HG03460 (cell line): ENCODE data around the gene MYH15.
"Not testable (repeated sequence)": the region's sequence is repeated elsewhere in the genome, so short reads cannot be mapped to it uniquely, and the experiment has no call there.

ENCODE experiments used
- ATAC-seq: cut with Tn5 transposase; IDR thresholded peaks from one replicate; pipeline ENCODE4 v1.9.1; 2021; ENCODE audit not compliant: unreplicated experiment

MYH15 gene

GRCh38 chr3:108391917-108392593 lies 118.3 kb downstream of the MYH15 start:
- no peak for ATAC-seq

GRCh38 chr3:108389372-108389771 lies 121.0 kb downstream of the MYH15 start:
- no peak for ATAC-seq

DNA sequence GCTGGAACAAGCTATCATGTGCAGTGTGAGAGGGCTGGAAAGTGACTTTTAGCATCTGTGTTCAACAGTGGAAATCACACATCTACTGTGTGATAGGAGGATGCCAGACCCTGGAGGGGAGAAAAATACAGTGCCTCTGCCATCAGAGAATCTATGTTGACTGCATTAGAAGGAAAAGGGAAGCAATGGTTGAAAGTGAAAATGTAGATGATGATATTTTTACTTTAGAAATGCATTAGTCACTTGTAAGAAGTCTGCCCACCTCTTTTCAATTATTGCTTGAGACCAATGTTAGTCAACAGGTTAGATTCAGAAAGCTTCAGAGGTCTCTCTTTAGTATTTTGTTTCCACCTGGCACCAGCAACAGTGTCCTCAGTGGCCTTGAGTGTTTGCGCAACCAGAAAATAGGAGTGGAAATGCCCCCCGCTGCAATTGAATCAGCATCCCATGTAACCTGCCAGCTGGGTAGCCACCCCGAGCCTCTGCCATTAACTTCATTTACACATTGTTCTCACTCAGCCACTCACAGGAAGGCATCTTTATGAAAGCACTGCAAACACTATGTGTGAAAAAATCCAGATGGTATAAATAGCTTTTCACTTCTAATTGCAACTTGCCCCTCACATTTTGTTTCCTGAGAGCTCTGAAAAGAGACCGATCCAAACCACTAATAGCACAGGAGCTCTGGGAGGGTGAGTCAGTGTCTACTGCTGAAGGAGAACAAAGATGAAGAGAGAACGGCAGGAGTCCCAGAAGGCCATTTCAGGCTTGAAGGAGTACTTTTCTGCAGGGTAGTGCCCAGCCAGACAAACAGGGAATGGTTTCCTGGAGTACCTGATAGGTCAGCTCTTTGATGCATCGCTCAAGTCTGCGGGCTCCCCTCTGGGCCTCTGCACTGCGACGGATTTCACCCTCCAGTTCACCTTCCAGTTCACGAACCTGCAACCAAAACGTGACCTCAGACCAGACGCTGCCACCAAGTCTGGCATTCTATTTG lies 122.0 kb downstream of the MYH15 start:
- ATAC-seq: peak; percentile 74

- ATAC-seq: no peak
Measured at GRCh38 chr3:108387063-108387462, 123.3 kb downstream of the MYH15 start.

DNA sequence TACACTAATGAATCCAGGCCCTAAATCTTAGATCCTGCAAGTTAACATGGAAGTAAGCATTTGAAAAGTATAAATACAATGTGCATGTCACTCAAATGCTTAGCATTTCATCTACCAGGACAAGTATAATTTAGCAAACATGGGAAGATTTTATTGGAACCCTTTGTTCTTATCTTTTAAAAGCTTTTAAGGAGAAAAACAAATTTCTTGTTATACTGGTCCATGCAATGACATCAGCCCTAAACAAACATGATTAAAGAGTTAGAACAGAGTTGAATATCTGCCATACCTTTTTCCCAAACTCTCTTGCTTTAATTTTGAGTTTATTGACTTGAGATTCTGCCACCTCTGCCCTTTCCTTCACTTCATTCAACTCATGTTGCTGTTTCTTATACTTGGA lies 127.1 kb downstream of the MYH15 start:
- no peak for ATAC-seq

DNA sequence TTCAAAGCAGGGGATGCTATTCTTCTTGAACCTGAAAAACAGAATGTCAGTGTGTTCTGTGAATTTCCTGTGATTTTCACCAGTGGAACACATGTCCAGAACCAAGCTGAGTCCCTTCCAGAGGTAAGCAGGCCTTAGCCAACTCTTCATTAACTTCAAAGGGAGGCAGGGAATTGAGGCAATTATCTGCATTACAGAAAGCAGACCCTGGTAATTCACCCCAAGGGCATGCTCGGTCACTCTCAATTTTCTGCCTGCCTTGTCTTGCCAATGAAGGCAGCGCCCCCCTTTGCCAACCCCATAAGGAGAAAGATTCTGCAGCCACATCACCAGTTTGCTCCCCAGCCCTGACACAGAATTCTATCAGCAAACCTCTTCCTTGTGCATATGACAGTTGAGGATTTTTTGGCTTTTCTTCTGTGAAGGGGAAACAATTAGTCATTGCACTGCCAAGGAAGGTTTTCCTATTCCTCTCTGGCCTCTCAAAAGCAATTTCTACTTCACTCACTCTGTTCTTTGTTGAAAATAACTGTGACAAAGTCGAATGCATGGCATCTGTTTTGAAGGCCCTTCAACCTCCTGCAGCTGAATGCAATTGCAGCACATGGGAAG lies 128.8 kb downstream of the MYH15 start:
- ATAC-seq: no peak

GRCh38 chr3:108380128-108380795 lies 130.1 kb downstream of the MYH15 start:
- ATAC-seq: no peak

GRCh38 chr3:108378952-108379342 lies 131.4 kb downstream of the MYH15 start:
- ATAC-seq: not testable (repeated sequence)

DNA sequence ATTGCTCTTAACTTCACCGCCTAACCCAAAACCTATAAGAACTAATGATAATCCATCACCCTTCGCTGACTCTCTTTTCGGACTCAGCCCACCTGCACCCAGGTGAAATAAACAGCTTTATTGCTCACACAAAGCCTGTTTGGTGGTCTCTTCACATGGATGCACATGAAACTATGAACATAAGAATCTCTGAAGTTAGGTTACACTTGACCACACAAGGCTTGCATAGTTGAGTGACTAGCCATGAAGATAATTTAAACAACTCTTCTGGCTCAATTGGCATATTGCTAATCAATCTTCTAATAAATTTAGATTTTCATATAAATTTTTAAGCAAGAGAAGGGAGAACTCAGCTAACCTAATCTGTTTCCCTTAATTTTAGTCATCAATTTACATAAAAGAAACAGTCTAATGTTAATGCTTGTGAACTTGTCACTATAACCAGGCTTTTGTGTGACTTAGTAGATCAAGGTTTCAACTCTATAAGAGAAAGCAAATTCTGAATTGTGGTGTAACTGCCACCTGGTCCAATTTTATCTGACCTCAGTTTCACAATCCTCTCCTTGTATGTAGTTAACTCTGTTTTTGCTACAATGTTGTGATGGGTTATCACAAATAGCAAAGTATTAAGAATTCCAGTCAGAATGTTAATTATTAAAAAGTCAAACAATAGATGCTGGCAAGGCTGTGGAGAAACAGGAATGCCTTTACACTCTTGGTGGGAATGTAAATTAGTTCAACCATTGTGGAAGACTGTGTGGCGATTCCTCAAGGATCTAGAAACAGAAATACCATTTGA lies 132.0 kb downstream of the MYH15 start:
- no peak for ATAC-seq

- ATAC-seq: no peak
Measured at GRCh38 chr3:108377384-108377783, 133.0 kb downstream of the MYH15 start.

GRCh38 chr3:108376026-108376425 lies 134.4 kb downstream of the MYH15 start:
- no peak for ATAC-seq

- no peak for ATAC-seq
Measured at GRCh38 chr3:108359011-108359410, 151.4 kb downstream of the MYH15 start.

DNA sequence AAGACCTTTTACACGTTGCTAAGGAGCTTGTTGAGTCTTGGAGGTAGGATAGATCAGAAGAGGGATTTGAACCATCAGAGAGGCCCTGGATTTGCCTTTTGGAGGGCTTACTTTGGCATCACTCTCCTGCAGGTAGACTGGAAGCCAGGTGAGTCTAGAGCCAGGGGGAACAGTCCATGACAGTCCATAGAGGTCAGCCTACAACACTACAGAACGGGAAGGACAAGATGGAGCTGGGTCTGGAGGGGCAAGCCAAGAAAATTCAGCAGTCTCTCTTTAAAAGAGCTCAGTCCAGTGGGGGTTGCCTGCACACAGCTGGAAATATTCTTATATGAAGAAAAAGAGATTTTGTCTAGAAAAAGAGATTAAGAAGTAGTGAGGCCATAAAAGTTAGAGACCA lies 153.4 kb downstream of the MYH15 start:
- ATAC-seq: no peak

DNA sequence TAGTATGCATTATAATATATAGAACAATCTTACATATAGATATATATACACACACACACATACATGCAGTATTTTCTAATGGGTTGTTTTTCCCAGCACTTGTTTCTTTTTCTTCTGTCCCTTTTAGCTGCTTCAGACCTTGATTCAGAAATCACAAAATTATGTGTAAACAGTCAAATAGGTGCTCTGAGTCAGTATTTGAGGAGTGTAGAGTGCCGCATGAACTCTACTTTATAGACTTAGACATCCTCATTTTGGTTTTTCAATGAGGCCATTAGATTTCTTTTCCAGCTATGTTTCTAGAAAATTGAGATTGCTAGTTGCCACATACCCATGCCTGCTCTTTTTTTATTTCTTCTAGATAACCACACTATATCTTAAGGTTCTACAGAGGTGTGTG lies 155.8 kb downstream of the MYH15 start:
- ATAC-seq: no peak

DNA sequence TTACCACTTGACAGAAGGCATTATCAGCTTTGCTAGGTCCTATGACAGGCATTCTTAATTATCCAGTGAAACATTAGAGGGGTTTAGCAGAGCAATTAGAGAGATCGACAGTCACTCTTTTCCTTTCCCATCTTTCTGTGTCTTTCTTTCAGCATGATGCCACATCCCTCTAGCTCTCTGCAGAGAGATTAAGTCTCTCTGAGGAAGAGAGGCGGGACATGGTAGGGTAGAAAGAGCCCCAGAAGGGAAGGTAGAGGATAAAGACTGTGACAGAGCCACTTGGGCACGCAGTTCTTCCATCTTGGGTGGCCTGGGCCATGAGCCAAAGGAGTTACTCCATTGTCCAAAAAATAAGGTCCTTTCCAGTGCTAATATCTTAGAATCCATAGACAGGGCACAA lies 158.2 kb downstream of the MYH15 start:
- ATAC-seq: no peak

GRCh38 chr3:108346301-108347227 lies 163.8 kb downstream of the MYH15 start:
- ATAC-seq: no peak

DNA sequence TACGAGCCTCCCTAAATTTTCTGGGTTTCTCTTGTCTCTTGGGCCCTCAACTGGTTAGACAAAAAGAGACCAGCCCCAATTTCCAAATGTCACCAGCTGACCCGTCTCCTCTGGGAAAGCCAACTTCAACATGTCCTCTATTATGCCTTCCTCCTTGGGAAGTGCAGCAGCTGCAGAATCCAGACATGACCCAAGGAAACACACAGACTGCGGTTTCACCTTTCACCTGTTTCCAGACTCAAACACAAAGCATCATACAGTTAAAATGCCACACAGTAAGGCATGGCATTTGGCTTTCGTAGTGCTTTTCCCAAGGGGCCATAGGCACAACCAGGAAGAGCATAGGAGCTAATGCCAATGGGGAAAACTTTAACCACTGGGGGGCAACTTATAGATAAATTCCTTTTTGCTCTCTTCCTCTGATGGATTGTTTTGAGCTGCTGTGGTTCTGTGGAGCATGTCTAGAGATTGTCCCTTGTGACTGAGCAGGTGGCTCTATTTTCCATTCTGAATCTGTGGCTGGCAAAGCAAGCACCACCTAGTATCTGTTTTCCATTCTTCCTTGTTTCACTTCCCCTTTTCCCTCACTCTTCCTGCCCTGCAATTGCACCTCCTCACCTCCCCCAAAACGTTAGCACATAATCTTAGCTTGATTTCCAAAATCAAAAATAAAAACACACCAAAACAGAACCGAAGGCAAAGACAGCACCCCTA lies 164.7 kb downstream of the MYH15 start:
- ATAC-seq: no peak

DNA sequence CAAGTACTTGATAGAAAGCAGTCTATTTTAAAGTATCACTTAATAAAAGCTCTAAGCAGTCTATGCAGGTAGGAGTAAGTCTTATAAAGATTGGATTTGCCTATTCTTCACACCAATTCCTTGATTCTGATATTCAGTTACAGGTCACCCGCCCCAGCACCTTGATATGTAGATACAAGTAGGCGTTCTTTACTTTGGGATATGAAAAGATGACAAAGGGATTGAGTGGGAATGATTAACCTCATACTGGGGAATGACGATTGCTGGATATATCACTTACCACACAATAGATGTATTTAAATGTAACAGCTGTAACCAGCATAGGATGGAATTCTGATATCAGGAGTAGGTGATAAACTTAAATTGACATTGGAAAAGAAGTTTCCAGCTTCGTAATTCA lies 166.9 kb downstream of the MYH15 start:
- no peak for ATAC-seq
